Measurements from ENCODE around the gene TMEM167A. TPM values are rescaled to one million over a fixed set of nuclear protein-coding genes. Genes with fewer than 3 reads are reported as not detected.

Gene TMEM167A
- total RNA-seq, 1 donor from 2014 or later: 72.7 TPM

- DNase-seq (ENCODE audit: low read depth): peak; percentile 95
Observed at GRCh38 chr5:83035373-83036100, 41.7 kb downstream of the TMEM167A start.

- DNase-seq (ENCODE audit: low read depth): no peak
Observed at GRCh38 chr5:83034528-83035207, 42.5 kb downstream of the TMEM167A start.

GRCh38 chr5:83034036-83034435, 43.2 kb downstream of the TMEM167A start:
- peak; percentile 41 for DNase-seq (ENCODE audit: low read depth)

GRCh38 chr5:83031381-83031780, 45.8 kb downstream of the TMEM167A start:
- no peak for DNase-seq (ENCODE audit: low read depth)

- peak; percentile 9 for DNase-seq (ENCODE audit: low read depth)
Observed at GRCh38 chr5:83029912-83030311, 47.3 kb downstream of the TMEM167A start.

- peak; percentile 11 for DNase-seq (ENCODE audit: low read depth)
Observed at GRCh38 chr5:83026930-83027687, 50.1 kb downstream of the TMEM167A start.

GRCh38 chr5:83026516-83026915, 50.7 kb downstream of the TMEM167A start:
- no peak for DNase-seq (ENCODE audit: low read depth)

- no peak for DNase-seq (ENCODE audit: low read depth)
Observed at GRCh38 chr5:83025690-83026478, 51.3 kb downstream of the TMEM167A start.

GRCh38 chr5:83022334-83022733, 54.9 kb downstream of the TMEM167A start:
- no peak for DNase-seq (ENCODE audit: low read depth)

GRCh38 chr5:83015676-83016075, 61.5 kb downstream of the TMEM167A start:
- DNase-seq (ENCODE audit: low read depth): no peak

- DNase-seq (ENCODE audit: low read depth): peak; percentile 6
Observed at GRCh38 chr5:83011985-83012384, 65.2 kb downstream of the TMEM167A start.

GRCh38 chr5:83009408-83009807, 67.8 kb downstream of the TMEM167A start:
- no peak for DNase-seq (ENCODE audit: low read depth)

- no peak for DNase-seq (ENCODE audit: low read depth)
Observed at GRCh38 chr5:83007755-83008154, 69.4 kb downstream of the TMEM167A start.

- no peak for DNase-seq (ENCODE audit: low read depth)
Observed at GRCh38 chr5:83006683-83007283, 70.4 kb downstream of the TMEM167A start.

GRCh38 chr5:83003791-83004190, 73.4 kb downstream of the TMEM167A start:
- no peak for DNase-seq (ENCODE audit: low read depth)

Other genes with a start within 250 kb of the TMEM167A start
- 26.5 and 27.0 TPM in 2 replicates for gene XRCC4, start 153 bp upstream of the TMEM167A start, total RNA-seq